Measurements from ENCODE around the gene BRAF.
A peak's percentile ranks its signal among the peaks of the same experiment; 100 is the strongest.
"Not testable (repeated sequence)": the region's sequence is repeated elsewhere in the genome, so short reads cannot be mapped to it uniquely, and the experiment has no call there.

BRAF gene

GRCh38 chr7:140877249-140877524 is 47.5 kb downstream of the BRAF start:
- DNase-seq (ENCODE audit: low spot score), result no peak

DNA sequence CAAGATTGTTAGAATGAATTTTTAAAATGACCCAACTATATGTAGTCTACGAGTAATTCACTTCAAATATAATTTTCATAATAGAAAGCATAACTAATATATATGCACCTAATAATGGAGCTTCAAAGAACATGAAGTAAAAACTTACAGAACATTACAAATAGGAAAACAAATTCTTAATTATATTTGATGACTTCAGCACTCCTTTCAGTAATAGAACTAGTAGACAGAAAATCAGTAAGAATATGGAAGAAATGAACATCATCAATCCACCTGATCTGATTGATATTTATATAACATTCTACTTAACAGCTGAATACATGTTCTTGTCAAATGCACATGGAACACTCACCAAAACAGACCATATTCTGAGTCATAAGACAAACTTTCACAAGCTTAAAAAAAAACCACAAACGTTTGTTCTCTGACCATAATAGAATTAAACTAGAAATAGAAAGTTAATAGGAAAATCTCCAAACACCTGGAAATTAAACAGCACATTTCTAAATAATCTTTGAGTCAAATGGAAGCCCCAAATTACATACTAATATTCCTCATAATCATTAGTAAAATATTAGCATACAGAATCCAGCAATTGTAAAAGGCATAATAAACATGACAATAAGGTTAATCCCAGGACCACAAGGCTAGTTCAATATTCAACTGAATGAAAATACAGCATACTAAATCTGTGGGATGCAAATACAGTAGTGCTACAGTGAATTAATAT is 48.0 kb downstream of the BRAF start:
- no peak for DNase-seq (ENCODE audit: low spot score)

DNA sequence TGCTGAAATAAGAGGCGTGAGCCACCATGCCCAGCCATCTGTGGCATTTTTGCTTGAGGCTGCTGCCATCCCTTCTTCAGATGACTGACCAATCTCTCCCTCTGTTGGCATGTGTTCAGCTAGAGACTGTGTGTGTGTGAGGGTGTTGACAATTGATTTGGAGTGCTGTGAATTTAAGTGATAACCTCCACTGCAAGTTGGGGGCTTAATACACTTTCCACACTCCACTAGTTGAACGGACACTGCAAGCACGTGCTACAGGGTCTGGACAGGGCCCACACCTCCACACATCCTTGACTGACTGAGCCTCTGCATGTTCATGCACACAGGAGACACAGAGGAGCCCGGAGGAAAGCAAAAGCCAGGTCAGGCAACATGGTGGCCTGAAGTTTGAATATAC is 51.3 kb downstream of the BRAF start:
- DNase-seq (ENCODE audit: low spot score), result no peak

DNA sequence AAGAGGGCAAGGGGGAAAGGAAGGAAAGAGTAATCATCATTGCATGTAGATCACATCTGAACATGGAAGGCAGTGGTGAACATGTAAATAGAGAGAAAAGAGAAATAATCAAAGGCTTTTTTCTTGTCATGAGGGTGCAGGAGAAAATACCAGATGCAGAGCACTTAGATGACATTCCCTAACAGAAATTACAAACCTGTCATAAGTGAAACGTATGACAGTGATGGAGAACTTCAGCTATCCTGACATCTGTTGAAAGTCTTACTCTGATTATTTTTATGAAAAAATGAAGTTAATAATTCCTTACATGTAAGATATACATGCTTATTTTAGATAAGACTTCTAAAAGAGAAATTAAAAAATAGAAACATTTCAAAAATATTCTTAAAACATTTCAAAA is 54.7 kb downstream of the BRAF start:
- no peak for DNase-seq (ENCODE audit: low spot score)

DNA sequence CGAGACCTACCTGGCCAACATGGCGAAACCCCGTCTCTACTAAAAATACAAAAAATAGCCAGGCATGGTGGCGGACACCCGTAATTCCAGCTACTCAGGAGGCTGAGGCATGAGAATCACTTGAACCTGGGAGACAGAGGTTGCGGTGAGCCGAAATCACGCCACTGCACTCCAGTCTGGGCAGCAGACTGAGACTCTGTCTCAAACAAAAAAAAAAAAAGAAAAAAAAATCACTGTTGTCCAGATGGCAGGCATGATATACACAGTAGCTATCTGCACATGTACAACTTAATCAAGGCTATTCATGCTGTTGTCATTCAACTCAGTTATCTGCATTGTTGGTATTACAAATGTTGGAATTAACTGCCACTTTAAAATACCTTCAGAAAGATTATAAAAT is 55.3 kb downstream of the BRAF start:
- no peak for DNase-seq (ENCODE audit: low spot score)

GRCh38 chr7:140867467-140868462 is 57.0 kb downstream of the BRAF start:
- no peak for DNase-seq (ENCODE audit: low spot score)

DNA sequence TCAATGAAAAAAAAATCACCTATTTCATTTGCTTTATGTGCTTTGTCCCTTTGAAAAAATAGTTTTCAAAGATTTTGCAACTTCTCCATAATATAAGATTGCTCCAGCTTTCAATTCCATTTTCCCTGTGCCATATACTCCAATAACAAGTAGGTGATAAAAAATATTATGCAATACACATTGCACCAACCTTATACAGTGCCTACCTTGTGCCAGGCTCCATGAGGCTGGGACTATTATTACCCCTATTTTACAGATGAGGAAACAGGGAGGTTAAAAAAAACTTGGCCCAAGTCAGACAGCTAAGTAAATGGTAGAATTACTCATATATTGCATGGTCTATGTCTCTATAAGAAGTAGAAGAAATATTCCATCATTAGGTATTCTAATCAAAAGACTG is 57.8 kb downstream of the BRAF start:
- no peak for DNase-seq (ENCODE audit: low spot score)

DNA sequence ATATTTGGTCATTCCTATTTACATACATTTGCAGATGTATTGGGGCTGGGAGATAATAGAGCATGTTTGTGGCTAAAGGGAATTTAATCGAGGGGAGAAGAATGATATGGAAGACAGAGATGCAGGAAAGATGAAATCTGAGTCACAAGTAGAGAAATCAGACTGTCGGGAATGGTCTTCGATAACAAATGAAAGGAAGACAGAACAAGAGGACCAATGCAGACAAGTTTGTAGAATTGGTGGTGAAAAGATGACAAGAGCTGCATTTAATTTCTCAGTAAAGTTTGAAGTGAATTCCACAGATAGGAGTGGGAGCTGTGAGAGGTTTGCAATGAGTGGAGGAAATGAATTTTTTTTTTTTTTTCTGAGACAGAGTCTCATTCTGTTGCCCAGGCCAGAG is 60.0 kb downstream of the BRAF start:
- DNase-seq (ENCODE audit: low spot score), result no peak

DNA sequence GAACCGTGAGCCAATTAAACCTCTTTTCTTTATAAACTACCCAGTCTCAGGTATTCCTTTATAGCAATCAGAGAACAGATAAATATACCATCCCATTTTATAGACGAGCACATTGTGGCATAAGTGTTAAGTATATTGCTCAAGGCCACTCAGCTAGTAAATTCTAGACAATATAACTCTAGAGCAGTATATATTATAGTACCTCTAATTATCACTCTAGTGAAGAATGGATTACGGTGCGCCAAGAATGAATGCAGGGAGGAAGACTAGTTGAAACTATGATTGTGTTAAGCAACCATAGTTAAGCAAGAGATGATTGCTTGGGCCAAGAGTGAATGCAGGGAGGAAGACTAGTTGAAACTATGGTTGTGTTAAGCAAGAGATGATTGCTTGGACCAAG is 60.9 kb downstream of the BRAF start:
- DNase-seq (ENCODE audit: low spot score), result no peak

GRCh38 chr7:140863184-140863583 is 61.5 kb downstream of the BRAF start:
- no peak for DNase-seq (ENCODE audit: low spot score)

DNA sequence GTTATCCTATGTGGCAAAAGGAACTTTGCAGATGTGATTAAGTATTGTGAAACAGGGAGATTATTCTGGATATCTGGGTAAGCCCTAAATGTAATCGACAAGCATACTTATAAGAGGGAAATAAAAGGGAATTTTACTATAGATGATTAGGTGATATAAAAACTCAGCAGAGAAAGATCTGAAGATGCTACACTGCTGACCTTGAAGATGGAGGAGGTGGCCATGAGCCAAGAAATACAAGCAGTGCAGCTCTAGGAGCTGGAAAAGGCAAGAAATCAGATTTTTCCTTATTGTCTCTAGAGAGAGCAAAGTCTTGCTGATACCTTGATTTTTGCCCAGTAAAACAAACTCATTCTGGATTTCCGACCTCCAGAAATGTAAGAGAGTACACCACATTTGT is 67.7 kb downstream of the BRAF start:
- DNase-seq (ENCODE audit: low spot score), result peak; percentile 3

- no peak for DNase-seq (ENCODE audit: low spot score)
Observed at GRCh38 chr7:140841166-140841715, 83.5 kb downstream of the BRAF start.

DNA sequence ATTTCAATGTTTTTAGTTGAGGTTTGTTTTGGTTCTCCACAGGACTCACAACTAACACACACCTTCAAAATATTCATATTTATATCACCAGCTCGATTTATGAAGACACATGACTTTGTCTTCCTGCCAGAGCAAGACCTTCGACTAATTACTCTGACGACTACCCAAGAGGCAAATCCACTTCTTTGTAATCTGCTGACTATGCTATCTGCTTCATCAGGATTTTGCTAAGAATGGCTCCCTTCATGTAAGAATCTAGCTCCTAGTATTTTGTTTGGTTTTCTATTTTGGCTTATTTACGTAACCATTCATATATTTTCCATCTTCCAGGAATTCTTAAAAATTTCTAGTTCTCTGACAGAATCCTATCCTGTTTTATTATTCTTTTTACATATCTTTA is 93.0 kb downstream of the BRAF start:
- DNase-seq (ENCODE audit: low spot score), result no peak

DNA sequence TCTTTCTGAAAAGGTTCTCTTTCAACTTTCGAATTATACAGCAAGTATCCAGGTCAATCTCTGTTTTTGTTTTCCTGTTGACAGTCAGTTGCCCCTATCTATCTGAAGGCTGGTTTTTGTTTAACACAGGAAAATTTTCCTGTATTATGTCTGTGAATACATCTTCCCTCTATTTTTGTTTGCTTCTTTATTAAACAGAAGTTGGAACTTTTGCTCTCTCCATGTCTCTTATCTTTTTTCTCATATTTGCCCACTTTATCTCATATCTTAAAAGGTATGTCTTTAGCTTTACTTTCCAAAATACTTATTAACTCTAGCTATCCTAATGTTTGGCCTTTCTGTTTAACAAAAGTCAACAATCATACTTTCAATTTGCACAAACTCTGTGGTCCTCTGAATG is 95.0 kb downstream of the BRAF start:
- DNase-seq (ENCODE audit: low spot score), result no peak

GRCh38 chr7:140828741-140829140 is 96.0 kb downstream of the BRAF start:
- DNase-seq (ENCODE audit: low spot score), result no peak

- not testable (repeated sequence) for DNase-seq (ENCODE audit: low spot score)
Observed at GRCh38 chr7:140817383-140817782, 107.3 kb downstream of the BRAF start.

DNA sequence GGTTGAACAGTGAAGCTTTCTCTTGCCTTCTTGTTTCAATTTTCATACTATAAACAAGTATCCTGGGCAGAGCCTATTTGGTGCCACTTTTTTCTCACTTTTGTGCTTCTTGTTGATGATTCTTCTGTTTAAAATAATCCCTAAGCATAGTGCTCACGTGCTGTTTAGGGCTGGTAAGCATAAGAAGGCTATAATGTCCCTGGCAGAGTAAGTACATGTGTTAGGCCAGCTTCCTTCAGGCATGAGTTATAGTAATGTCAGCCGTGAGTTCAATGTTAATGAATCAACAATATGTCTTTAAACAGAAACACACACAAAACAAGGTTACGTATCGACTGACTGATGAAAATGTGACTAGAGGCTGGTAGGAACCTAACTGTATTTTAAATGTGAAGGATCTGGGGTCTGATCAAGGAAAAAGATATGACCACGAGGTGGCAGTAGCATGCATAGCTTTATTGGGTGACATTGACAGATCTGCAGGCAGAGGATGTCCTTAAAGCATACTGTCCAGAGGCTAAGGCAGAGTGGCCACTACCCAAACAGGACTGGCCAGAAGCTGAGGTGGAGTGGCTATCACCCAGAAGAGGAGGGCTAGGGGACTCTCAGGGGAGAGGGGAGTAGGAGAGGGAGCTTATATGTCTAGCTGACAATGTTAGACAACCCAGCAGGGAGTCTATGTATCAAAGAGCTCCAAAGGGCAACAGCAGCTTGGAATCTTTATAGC is 113.7 kb downstream of the BRAF start:
- peak; percentile 85 for DNase-seq (ENCODE audit: low spot score)

DNA sequence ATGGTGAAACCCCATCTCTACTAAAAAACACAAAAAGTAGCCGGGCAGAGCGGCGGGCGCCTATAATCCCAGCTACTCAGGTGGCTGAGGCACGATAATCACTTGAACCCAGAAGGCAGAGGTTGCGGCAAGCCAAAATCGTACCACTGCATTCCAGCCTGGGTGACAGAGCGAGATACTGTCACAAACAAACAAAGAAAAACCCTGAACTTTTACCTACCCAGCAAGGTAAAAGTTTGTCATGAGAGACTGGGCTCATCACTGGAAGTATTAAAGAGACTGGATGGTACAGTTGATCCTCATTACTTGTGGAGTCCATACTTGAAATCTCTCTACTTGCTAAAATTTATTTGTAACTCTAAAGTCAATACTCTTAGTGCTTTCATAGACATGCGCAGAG is 114.3 kb downstream of the BRAF start:
- DNase-seq (ENCODE audit: low spot score), result no peak

DNA sequence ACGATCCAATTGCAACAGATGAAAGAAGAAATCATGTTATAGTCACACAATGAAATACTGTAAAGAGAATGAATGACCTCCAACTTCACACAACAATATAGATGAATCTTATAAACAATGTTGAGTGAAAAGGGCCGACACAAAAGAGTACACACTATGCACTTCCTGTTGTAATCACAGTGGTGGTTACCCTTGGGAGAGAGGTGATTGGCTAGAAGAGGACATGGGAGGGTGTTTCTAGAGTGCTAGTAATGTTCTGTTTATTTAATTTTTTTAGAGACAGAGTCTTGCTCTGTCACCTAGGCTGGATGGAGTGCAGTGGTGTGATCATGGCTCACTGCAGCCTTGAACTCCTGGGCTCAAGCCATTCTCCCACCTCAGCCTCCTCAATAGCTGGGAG is 145.8 kb downstream of the BRAF start:
- DNase-seq (ENCODE audit: low spot score), result no peak

GRCh38 chr7:140778568-140778967 is 146.2 kb downstream of the BRAF start:
- DNase-seq (ENCODE audit: low spot score), result no peak

DNA sequence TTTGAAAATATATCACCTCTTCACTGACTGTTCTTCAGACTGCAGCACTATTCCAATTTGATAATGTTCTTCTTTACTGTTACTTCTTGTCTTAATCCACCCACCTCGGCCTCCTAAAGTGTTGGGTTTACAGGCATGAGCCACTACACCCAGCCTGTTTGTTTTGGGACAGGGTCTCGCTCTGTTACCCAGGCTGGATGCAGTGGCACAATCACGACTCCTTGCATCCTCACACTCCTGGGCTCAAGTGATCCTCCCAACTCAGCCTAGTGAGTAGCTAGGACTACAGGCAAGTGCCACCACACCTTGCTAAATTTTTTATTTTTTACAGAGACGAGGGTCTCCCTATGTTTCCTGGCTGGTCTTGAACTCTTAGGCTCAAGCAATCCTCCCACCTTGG is 150.4 kb downstream of the BRAF start:
- no peak for DNase-seq (ENCODE audit: low spot score)

- DNase-seq (ENCODE audit: low spot score), result no peak
Observed at GRCh38 chr7:140773104-140773503, 151.6 kb downstream of the BRAF start.

DNA sequence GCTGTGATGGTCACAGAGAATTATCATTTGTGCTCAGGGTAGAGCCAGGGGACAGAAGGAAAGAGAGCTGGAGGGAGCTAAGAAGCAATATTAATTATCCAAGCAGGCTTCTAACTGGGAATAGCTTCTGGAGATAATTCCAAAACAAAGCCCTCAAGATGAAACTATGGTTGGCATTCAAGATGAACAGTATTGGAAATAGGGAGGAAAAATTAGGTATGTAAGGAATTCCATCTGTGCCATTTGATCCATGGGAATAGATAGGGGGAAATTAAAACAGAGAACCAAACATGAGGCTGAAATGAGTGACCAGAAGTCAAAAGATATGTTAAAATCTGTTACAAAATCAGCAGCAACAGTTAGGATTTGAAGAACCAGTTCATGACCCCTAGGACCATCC is 152.9 kb downstream of the BRAF start:
- no peak for DNase-seq (ENCODE audit: low spot score)
